Measurements from ENCODE around the gene KRTAP4-8. TPM values are rescaled to one million over a fixed set of nuclear protein-coding genes. Genes with fewer than 3 reads are reported as not detected.
A peak's percentile ranks its signal among the peaks of the same experiment; 100 is the strongest.
"Not testable (repeated sequence)": the region's sequence is repeated elsewhere in the genome, so short reads cannot be mapped to it uniquely, and the experiment has no call there.

The KRTAP4-8 gene
- total and polyA plus RNA-seq, 2 donors (not counting 1 experiment from before 2014, with no cell fraction given), result not detected

DNA sequence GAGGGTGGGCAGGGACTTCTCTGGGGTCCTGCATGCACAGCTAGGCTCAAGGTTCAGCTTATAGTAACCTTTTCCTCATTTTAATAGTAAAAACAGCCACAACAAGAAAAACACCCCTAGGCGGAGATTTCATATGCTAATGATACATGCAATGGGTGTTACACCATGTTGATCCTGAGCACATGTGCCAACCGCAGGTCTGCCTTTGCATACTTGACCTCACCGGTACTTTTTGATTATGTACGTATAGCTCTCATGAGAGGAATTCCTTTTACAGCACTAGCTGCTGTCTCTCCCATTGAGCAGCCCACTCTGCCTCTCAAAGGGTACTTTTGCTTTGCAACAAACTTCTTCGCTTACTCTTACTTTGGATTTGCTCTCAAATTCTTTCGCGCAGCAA is 1.9 kb downstream of the KRTAP4-8 start:
- DNase-seq (ENCODE audit: low read depth in 2 of 2), result no peak
- no peak for TF ChIP-seq EZH2 (IDR thresholded peaks at IDR 0.05; ENCODE audit: low read length, missing control alignments)
- TF ChIP-seq, protein P1, sequence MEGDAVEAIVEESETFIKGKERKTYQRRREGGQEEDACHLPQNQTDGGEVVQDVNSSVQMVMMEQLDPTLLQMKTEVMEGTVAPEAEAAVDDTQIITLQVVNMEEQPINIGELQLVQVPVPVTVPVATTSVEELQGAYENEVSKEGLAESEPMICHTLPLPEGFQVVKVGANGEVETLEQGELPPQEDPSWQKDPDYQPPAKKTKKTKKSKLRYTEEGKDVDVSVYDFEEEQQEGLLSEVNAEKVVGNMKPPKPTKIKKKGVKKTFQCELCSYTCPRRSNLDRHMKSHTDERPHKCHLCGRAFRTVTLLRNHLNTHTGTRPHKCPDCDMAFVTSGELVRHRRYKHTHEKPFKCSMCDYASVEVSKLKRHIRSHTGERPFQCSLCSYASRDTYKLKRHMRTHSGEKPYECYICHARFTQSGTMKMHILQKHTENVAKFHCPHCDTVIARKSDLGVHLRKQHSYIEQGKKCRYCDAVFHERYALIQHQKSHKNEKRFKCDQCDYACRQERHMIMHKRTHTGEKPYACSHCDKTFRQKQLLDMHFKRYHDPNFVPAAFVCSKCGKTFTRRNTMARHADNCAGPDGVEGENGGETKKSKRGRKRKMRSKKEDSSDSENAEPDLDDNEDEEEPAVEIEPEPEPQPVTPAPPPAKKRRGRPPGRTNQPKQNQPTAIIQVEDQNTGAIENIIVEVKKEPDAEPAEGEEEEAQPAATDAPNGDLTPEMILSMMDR (conservative IDR thresholded peaks at IDR 0.05 in 1 of 2, IDR thresholded peaks at IDR 0.05 in 1 of 2; ENCODE audit: low read depth in 1 of 2, low read length in 2 of 2), result no peak
- no peaks in the 10 kb centered on the region for H3K36me3 ChIP-seq (ENCODE audit: control insufficient read depth, insufficient read depth, low read length)

DNA sequence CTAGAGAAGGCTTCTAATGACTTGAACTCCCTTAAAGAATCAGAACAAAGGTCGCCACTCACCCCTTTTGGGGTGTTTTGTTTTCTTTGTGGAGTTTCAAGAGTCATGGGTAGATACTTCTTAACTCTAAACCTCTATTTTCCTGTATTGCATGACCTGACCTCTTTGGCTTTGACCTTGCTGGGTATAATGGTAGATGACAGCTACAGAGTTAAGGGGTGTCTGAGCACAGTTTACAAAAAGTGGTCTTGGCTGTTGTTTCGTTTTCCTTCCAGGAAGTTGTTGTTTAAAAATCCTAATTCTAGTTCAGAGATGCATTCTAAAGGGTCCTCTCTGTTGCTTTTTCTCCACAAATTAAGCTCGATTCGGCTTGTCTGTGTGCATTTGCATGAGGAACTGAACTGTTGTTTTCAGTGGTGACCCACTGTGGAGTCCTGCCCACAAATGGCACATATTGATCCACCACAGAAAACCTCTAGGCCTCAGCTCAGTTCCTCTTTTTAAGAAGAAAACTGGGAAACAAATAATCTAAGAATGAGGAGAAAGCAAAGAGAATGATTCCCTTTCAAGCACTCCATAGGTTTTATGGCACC is 9.1 kb downstream of the KRTAP4-8 start:
- not testable (repeated sequence) for H3K36me3 ChIP-seq (ENCODE audit: control insufficient read depth, insufficient read depth, low read length); H3K4me3 ChIP-seq (replicated peaks in 1 of 4; ENCODE audit: control extremely low read depth in 1 of 4, insufficient read depth in 1 of 4, low read depth in 3 of 4, low read length in 4 of 4); DNase-seq (ENCODE audit: low read depth in 2 of 2); H3K9me3 ChIP-seq (ENCODE audit: control insufficient read depth, insufficient read depth, low read depth, low read length); H3K9ac ChIP-seq (ENCODE audit: insufficient read depth, low read length); H3K4me2 ChIP-seq (ENCODE audit: extremely low read depth, insufficient read depth, low read length); H2AFZ ChIP-seq (ENCODE audit: low read length); H3K27ac ChIP-seq (ENCODE audit: insufficient read depth, low read length); H4K20me1 ChIP-seq (ENCODE audit: control insufficient read depth, extremely low read depth, insufficient read depth, low read length); H3K27me3 ChIP-seq (ENCODE audit: control insufficient read depth, insufficient read depth, low read length); H3K79me2 ChIP-seq (ENCODE audit: control insufficient read depth, insufficient read depth, low read length); H3K4me1 ChIP-seq (ENCODE audit: control insufficient read depth, extremely low read depth, insufficient read depth, low read length)

More for the DNA sequence above, 1.9 kb downstream of the KRTAP4-8 start:
- Histone ChIP-seq H2AFZ (ENCODE audit: low read length) (no peak overlapping the region), H3K27ac (ENCODE audit: insufficient read depth, low read length) (no peak overlapping the region), H3K27me3 (ENCODE audit: control insufficient read depth, insufficient read depth, low read length) (no peaks in the 10 kb centered on the region), H3K4me2 (ENCODE audit: extremely low read depth, insufficient read depth, low read length) (no peak overlapping the region), H3K9ac (ENCODE audit: insufficient read depth, low read length) (no peak overlapping the region), H4K20me1 (ENCODE audit: control insufficient read depth, extremely low read depth, insufficient read depth, low read length) (no peaks in the 10 kb centered on the region), H3K9me3 (ENCODE audit: control insufficient read depth, insufficient read depth, low read depth, low read length) (no peaks in the 10 kb centered on the region), H3K4me1 (ENCODE audit: control insufficient read depth, extremely low read depth, insufficient read depth, low read length) (peaks cover 3% of the 10 kb centered on the region), H3K79me2 (ENCODE audit: control insufficient read depth, insufficient read depth, low read length) (no peaks in the 10 kb centered on the region), H3K4me3 (replicated peaks in 1 of 4; ENCODE audit: control extremely low read depth in 1 of 4, insufficient read depth in 1 of 4, low read depth in 3 of 4, low read length in 4 of 4) (no peak overlapping the region)

DNA sequence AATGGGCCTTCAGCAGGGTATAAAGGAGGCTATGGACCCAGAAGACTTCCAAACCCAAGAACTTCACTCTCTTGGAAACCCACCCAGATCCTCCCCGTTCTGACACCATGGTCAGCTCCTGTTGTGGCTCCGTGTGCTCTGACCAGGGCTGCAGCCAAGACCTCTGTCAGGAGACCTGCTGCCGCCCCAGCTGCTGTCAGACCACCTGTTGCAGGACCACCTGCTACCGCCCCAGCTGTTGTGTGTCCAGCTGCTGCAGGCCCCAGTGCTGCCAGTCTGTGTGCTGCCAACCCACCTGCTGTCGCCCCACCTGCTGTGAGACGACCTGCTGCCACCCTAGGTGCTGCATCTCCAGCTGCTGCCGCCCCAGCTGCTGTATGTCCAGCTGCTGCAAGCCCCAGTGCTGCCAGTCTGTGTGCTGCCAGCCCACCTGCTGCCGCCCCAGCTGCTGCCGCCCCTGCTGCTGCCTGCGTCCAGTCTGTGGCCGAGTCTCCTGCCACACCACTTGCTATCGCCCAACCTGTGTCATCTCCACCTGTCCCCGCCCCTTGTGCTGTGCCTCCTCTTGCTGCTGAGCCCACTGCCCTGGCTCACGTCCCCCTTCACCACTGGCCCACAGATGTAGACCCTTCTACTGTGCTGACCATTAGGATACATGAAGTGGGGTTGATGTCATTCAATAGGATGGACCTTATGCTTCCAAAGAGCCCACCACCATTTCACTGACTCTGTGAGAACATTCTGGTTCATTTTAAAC is 13.7 kb downstream of the KRTAP4-8 start, which contains the start of gene KRTAP4-7:
TSS of gene KRTAP4-7 (plus strand) at position 51 of the 757 bp plus-strand sequence. CDS start at position 108, 57 bp downstream.
- H2AFZ ChIP-seq (ENCODE audit: low read length); H3K27me3 ChIP-seq (ENCODE audit: control insufficient read depth, insufficient read depth, low read length); H3K9ac ChIP-seq (ENCODE audit: insufficient read depth, low read length); H3K36me3 ChIP-seq (ENCODE audit: control insufficient read depth, insufficient read depth, low read length); H4K20me1 ChIP-seq (ENCODE audit: control insufficient read depth, extremely low read depth, insufficient read depth, low read length); DNase-seq (ENCODE audit: low read depth in 2 of 2); H3K27ac ChIP-seq (ENCODE audit: insufficient read depth, low read length); H3K4me2 ChIP-seq (ENCODE audit: extremely low read depth, insufficient read depth, low read length); H3K9me3 ChIP-seq (ENCODE audit: control insufficient read depth, insufficient read depth, low read depth, low read length); H3K4me1 ChIP-seq (ENCODE audit: control insufficient read depth, extremely low read depth, insufficient read depth, low read length); H3K4me3 ChIP-seq (replicated peaks in 1 of 4; ENCODE audit: control extremely low read depth in 1 of 4, insufficient read depth in 1 of 4, low read depth in 3 of 4, low read length in 4 of 4); H3K79me2 ChIP-seq (ENCODE audit: control insufficient read depth, insufficient read depth, low read length): not testable (repeated sequence)

DNA sequence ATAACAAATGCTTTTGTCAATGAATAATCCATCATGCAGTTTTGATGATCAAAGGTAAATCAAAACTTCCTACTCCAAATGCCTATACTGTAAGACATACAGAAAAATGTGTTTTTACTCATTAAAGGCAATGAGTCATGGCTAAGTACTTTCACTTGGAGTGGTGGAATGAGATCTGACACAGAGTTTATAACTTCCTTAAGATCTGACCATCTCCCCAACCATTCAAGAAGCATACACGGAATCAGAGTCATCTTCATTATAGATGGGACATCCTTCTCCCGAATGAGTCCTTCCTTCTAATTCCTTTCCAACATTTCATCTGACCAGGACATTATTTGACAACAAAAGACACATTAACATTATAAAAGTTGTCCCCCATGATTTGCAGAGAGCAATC is 14.5 kb downstream of the KRTAP4-8 start:
- not testable (repeated sequence) for H3K4me2 ChIP-seq (ENCODE audit: extremely low read depth, insufficient read depth, low read length); H3K36me3 ChIP-seq (ENCODE audit: control insufficient read depth, insufficient read depth, low read length); H4K20me1 ChIP-seq (ENCODE audit: control insufficient read depth, extremely low read depth, insufficient read depth, low read length); H3K27me3 ChIP-seq (ENCODE audit: control insufficient read depth, insufficient read depth, low read length); H3K4me3 ChIP-seq (replicated peaks in 1 of 4; ENCODE audit: control extremely low read depth in 1 of 4, insufficient read depth in 1 of 4, low read depth in 3 of 4, low read length in 4 of 4); H3K9me3 ChIP-seq (ENCODE audit: control insufficient read depth, insufficient read depth, low read depth, low read length); H3K9ac ChIP-seq (ENCODE audit: insufficient read depth, low read length); H2AFZ ChIP-seq (ENCODE audit: low read length); H3K4me1 ChIP-seq (ENCODE audit: control insufficient read depth, extremely low read depth, insufficient read depth, low read length); H3K79me2 ChIP-seq (ENCODE audit: control insufficient read depth, insufficient read depth, low read length); H3K27ac ChIP-seq (ENCODE audit: insufficient read depth, low read length)
- peak in 1 of 2 donors; percentile 78 for DNase-seq (ENCODE audit: low read depth in 2 of 2)

All from fibroblast of lung (primary cell).